Choroid plexus epithelial cell (primary cell): ENCODE results near the gene PARD3B.

ENCODE experiments used
- DNase-seq: peaks from one replicate; pipeline ENCODE4 v3.0.0-alpha.2; 2010; ENCODE audit warnings: low read depth
- H3K4me3 ChIP-seq: 2 replicates; pipeline ENCODE4 v1.5.1; 2011; ENCODE audit warnings: low read depth, mild to moderate bottlenecking, control low read depth, low read length, moderate library complexity
- TF ChIP-seq, protein P1 (sequence below): conservative IDR thresholded peaks from 2 replicates; pipeline ENCODE4 v1.5.1; 2011; ENCODE audit warnings: low read depth, mild to moderate bottlenecking, control low read depth, inconsistent platforms, low read length, moderate library complexity

PARD3B gene

DNA sequence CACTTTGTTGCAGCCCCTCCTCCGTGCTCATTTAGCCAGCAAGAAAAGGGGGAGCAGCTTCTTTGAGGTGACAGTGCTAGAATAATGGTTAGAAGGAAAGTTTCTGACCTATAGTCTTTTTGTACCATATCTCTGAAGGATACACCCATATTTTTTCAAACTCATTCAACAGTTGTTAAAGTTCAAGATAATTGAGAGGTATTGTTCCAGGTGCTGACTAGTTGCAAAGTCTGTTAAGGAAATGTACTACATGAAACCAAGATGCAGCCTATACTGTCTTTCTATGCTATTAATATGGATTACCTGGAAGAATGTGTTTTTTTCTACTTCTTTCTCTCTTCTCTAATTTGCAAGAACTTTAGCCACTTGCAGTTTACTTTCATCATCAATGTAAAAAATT lies 495.0 kb downstream of the PARD3B start:
- no peak for DNase-seq
- TF ChIP-seq, protein P1, sequence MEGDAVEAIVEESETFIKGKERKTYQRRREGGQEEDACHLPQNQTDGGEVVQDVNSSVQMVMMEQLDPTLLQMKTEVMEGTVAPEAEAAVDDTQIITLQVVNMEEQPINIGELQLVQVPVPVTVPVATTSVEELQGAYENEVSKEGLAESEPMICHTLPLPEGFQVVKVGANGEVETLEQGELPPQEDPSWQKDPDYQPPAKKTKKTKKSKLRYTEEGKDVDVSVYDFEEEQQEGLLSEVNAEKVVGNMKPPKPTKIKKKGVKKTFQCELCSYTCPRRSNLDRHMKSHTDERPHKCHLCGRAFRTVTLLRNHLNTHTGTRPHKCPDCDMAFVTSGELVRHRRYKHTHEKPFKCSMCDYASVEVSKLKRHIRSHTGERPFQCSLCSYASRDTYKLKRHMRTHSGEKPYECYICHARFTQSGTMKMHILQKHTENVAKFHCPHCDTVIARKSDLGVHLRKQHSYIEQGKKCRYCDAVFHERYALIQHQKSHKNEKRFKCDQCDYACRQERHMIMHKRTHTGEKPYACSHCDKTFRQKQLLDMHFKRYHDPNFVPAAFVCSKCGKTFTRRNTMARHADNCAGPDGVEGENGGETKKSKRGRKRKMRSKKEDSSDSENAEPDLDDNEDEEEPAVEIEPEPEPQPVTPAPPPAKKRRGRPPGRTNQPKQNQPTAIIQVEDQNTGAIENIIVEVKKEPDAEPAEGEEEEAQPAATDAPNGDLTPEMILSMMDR: no peak
- H3K4me3 ChIP-seq: no peak overlapping the region

DNA sequence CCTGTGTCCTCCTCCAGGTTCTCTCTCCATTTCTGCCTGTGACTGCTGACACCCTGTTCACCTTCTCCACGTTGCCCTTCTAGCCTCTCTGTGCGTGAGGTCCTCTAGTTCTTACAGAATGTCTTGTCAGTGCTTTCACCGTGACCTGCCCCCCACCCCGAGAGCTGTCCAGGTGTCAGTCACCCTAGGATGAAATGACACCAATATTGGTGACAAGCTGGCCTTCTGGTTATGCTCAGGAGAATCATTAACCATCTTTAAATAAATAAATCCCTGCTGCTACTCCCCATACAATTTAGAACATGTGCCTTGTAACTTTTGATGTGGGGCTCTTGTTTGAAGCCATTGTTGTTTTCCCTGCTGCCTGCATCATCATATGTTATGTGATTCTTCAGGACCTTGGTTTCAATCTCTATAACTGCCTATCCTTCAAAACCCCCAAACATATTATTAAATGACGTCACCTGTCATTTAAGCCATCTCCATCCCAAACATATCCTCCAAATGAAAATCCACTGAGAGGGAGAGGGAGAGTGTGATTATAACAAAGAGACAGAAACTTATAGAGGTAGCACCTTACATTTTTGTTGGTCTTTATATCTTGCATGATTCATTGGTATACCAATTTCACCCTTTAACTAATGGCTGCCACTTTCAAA lies 496.3 kb downstream of the PARD3B start:
- no peak overlapping the region for H3K4me3 ChIP-seq
- TF ChIP-seq, protein P1: no peak
- DNase-seq: no peak

- TF ChIP-seq, protein P1: no peak
- no peak for DNase-seq
- no peak overlapping the region for H3K4me3 ChIP-seq
These were observed 498.0 kb downstream of the PARD3B start for GRCh38 chr2:205043285-205043684.

DNA sequence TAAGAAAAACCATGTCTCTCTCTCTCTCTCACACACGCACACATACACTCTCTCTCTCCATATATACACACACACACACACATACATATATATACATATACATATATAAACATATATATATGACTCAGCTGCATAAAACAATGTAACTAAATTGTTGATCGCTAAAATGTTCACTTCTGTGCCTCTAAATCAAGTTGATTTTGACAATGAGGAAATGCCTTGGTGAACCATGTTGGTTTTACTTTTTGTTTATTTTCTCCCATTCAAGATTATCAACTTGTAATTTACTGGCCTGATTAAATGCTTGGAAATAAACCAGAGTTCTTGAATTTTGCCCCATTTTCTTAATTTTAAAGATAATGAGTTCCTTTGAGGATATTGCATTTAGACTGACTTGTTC lies 500.4 kb downstream of the PARD3B start:
- DNase-seq: no peak
- H3K4me3 ChIP-seq: no peak overlapping the region
- TF ChIP-seq, protein P1: no peak

- no peak overlapping the region for H3K4me3 ChIP-seq
- TF ChIP-seq, protein P1: peak; percentile 4
- DNase-seq: no peak
These were observed 502.1 kb downstream of the PARD3B start for GRCh38 chr2:205047273-205047839.

DNA sequence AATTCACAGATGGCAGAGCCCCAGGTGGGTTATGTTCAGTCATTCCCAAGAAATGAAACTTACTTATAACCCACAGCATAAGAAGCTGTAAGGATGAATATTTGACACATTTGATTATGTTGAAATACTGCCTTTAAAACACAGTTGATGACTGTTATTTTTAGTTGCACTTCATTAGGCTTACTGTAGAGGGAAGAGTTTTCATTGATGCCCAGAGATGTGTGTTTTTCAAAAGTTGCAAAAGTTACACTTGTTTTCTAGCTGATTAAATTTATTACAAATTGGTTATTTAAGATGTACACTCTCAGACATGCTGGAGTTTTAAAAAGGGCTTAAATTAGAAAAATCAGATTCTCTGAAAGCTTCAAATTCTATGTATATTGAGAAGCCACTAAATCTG lies 506.1 kb downstream of the PARD3B start:
- TF ChIP-seq, protein P1: peak; percentile 44
- peak; percentile 26 for DNase-seq
- H3K4me3 ChIP-seq: no peak overlapping the region

DNA sequence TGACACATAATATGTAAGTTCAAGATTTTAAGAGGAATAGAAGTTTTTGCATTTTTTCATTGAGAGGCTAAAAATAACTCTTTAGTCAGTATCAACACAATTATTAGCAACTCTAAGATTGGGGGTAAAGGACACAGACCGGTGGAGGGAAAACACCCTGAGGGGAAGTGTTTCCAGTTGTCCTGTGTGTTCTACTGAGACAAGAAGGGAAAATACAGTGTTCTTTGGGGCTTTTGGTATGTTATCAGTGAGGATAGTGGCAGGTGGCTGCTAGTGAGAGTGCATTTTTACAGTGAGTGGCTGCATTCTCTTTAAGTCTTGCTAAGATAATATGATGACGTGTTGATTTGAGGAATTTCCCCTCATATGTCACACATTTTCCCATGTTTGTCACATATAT lies 507.5 kb downstream of the PARD3B start:
- H3K4me3 ChIP-seq: no peak overlapping the region
- TF ChIP-seq, protein P1: no peak
- DNase-seq: no peak
